GM12875 (cell line): ENCODE measurements around the gene TEKTIP1.

Experiments
- H3K4me3 ChIP-seq: one replicate; pipeline ENCODE4 v1.5.1; 2011; ENCODE audit warnings: low read depth, low read length, control low read depth
- CTCF ChIP-seq: IDR thresholded peaks from 2 replicates; pipeline ENCODE4 v1.5.1; 2011; ENCODE audit warnings: low read depth, mild to moderate bottlenecking, control low read depth, inconsistent platforms, low read length, moderate library complexity, borderline replicate concordance; ENCODE audit not compliant: insufficient read depth

Gene TEKTIP1

GRCh38 chr19:3591876-3592613, 53.1 kb downstream of the TEKTIP1 start:
- no peak overlapping the region for H3K4me3 ChIP-seq
- TF ChIP-seq CTCF, result no peak

- H3K4me3 ChIP-seq, result no peak overlapping the region
- no peak for TF ChIP-seq CTCF
These were observed 54.2 kb downstream of the TEKTIP1 start for GRCh38 chr19:3593156-3593555.
